HepG2 (cell line): ENCODE results near the gene BCL2L1. TPM values are rescaled to one million over a fixed set of nuclear protein-coding genes. Genes with fewer than 3 reads are reported as not detected.

ENCODE experiments used
- JUND ChIP-seq: sonication (generic); formaldehyde crosslinking; IDR thresholded peaks from 2 replicates; pipeline ENCODE4 v1.8.0; 2022; ENCODE audit warnings: mild to moderate bottlenecking, missing genetic modification reagents
- KLF9 ChIP-seq: IDR thresholded peaks from 2 replicates; pipeline ENCODE4 v1.6.1; 2016; ENCODE audit warnings: low read depth
- RFX5 ChIP-seq: IDR thresholded peaks from 2 replicates; pipeline ENCODE4 v1.6.1; 2011; ENCODE audit warnings: low read depth, low read length, improper control_type of control experiment
- RNF2 ChIP-seq: fragments of 450-650 bp; conservative IDR thresholded peaks from 2 replicates; pipeline ENCODE4 v1.6.1; 2016; ENCODE audit warnings: low read depth
- SMARCE1 ChIP-seq: fragments of 450-650 bp; IDR thresholded peaks from 2 replicates; pipeline ENCODE4 v1.6.1; 2017; ENCODE audit warnings: borderline replicate concordance
- ZNF101 ChIP-seq: sonication (generic); formaldehyde crosslinking; IDR thresholded peaks from 2 replicates; pipeline ENCODE4 v1.4.0; 2020; ENCODE audit warnings: mild to moderate bottlenecking, low read depth, missing genetic modification reagents, borderline replicate concordance
- ZNF138 ChIP-seq: sonication (generic); formaldehyde crosslinking; IDR thresholded peaks from 2 replicates; pipeline ENCODE4 v1.5.0; 2020; ENCODE audit warnings: mild to moderate bottlenecking, low read depth, missing genetic modification reagents
- ZNF20 ChIP-seq: sonication (generic); formaldehyde crosslinking; IDR thresholded peaks from 2 replicates; pipeline ENCODE4 v1.4.0; 2020; ENCODE audit warnings: mild to moderate bottlenecking, moderate library complexity, missing genetic modification reagents
- ZNF263 ChIP-seq: sonication (generic); formaldehyde crosslinking; IDR thresholded peaks from 2 replicates; pipeline ENCODE4 v1.4.0; 2020; ENCODE audit warnings: missing genetic modification reagents
- ZNF333 ChIP-seq: sonication (generic); formaldehyde crosslinking; IDR thresholded peaks from 2 replicates; pipeline ENCODE4 v1.4.0; 2020; ENCODE audit warnings: mild to moderate bottlenecking, missing genetic modification reagents, borderline replicate concordance
- ZNF484 ChIP-seq: sonication (generic); formaldehyde crosslinking; IDR thresholded peaks from 2 replicates; pipeline ENCODE4 v1.5.1; 2020; ENCODE audit warnings: mild to moderate bottlenecking, low read depth, missing genetic modification reagents, borderline replicate concordance
- ZNF589 ChIP-seq: sonication (generic); formaldehyde crosslinking; conservative IDR thresholded peaks from 2 replicates; pipeline ENCODE4 v1.8.0; 2022; ENCODE audit warnings: mild to moderate bottlenecking, moderate library complexity, missing genetic modification reagents
- polyA plus RNA-seq, 8 experiments: library from polyadenylated mRNA; depleted of rRNA in 3 of 8; stranded (reverse) in 7 of 8; unstranded in 1 of 8; fragments of >200 nt; fragmentation: Illumina TruSeq in 4 of 8; extraction: Trizol in 4 of 8; gene quantifications; 2 replicates each; pipeline versions ENCODE4 v1.2.1 to v1.2.3, GENCODE V29; 2011 to 2016; ENCODE audit warnings: low read depth in 4 of 8, missing spikeins in 1 of 8, mixed read lengths in 1 of 8; ENCODE audit not compliant: insufficient read depth in 1 of 8
- total RNA-seq, 5 experiments: library from RNA; depleted of rRNA; stranded (reverse); fragments of >200 nt; fragmentation: Illumina TruSeq; extraction: Trizol; gene quantifications; 2 replicates each; pipeline ENCODE4 v1.2.3, GENCODE V29; 2016; ENCODE audit warnings: low read depth in 1 of 5
- TF ChIP-seq, protein P1 (sequence below): sonication (generic); formaldehyde crosslinking; IDR thresholded peaks from 2 replicates; pipeline ENCODE4 v1.4.0; 2020; ENCODE audit warnings: mild to moderate bottlenecking, missing genetic modification reagents
- TF ChIP-seq, protein P2 (sequence below): IDR thresholded peaks from 2 replicates; pipeline ENCODE4 v1.6.1; 2016; ENCODE audit warnings: missing biosample characterization, missing genetic modification reagents, low read depth
- TF ChIP-seq, protein P3 (sequence below): sonication (generic); formaldehyde crosslinking; IDR thresholded peaks from 2 replicates; pipeline ENCODE4 v1.5.0; 2020; ENCODE audit warnings: missing genetic modification reagents
- TF ChIP-seq, protein P4 (sequence below): IDR thresholded peaks from 2 replicates; pipeline ENCODE4 v1.6.1; 2018; ENCODE audit warnings: missing genetic modification reagents, mild to moderate bottlenecking, missing compliant biosample characterization
- TF ChIP-seq, protein P5 (sequence below): IDR thresholded peaks from 2 replicates; pipeline ENCODE4 v1.6.1; 2012; ENCODE audit warnings: inconsistent platforms
- TF ChIP-seq, protein P6 (sequence below): sonication (generic); formaldehyde crosslinking; IDR thresholded peaks from 2 replicates; pipeline ENCODE4 v1.5.0; 2020; ENCODE audit warnings: mild to moderate bottlenecking, missing genetic modification reagents
- TF ChIP-seq, protein P7 (sequence below): fragments of 450-650 bp; IDR thresholded peaks from 2 replicates; pipeline ENCODE4 v1.6.1; 2017

BCL2L1 gene
- total and polyA plus RNA-seq, 2 of the 13 experiments (the other 11 are each of a cell fraction or from before 2014, with no cell fraction given): 164 to 258 TPM

DNA sequence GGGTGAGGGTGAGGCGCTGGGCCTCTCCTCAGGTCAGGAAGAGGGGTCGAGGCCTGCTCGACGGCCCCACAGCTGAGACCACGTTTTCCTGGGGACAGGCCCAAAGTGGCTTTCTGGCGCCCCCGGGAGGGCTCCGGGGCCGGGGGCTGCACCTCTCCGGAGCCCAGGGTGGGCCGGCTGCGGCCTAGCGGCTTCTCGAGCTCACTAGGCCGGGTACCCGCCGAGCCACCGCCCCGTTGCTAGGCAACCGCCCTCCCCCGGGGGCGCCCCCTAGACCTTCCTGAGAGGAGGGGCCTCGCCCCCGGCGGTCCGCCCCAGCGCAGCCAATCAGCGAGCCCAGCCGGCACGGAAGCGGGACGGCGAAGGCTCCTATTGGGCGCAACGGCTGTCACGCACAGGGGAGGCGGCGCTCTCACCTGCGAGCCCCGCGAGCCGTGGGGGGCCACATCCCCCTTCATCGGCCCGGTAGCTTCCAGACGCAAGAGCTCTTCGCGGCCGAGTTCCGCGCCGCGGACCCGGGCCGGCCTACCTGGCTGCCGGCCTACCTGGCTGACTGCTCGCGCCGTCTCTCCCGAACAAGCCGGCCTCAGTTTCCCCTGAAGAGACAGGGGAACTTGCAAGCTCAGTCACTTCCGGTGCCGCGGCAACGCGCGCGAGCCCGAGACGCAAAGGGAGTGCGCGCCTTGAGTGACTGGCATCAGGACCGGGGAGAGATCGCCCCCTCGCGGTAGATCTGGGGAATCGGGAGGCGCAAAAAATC lies 831 bp upstream of the BCL2L1 start (continued):
- TF ChIP-seq, protein P1, sequence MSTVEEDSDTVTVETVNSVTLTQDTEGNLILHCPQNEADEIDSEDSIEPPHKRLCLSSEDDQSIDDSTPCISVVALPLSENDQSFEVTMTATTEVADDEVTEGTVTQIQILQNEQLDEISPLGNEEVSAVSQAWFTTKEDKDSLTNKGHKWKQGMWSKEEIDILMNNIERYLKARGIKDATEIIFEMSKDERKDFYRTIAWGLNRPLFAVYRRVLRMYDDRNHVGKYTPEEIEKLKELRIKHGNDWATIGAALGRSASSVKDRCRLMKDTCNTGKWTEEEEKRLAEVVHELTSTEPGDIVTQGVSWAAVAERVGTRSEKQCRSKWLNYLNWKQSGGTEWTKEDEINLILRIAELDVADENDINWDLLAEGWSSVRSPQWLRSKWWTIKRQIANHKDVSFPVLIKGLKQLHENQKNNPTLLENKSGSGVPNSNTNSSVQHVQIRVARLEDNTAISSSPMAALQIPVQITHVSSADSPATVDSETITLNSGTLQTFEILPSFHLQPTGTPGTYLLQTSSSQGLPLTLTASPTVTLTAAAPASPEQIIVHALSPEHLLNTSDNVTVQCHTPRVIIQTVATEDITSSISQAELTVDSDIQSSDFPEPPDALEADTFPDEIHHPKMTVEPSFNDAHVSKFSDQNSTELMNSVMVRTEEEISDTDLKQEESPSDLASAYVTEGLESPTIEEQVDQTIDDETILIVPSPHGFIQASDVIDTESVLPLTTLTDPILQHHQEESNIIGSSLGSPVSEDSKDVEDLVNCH (CRISPR knock-in tag): 0 out of 2 replicates have a peak, but pooled peaks have one; percentile 24
- no peak for TF ChIP-seq SMARCE1
- TF ChIP-seq, protein P2, sequence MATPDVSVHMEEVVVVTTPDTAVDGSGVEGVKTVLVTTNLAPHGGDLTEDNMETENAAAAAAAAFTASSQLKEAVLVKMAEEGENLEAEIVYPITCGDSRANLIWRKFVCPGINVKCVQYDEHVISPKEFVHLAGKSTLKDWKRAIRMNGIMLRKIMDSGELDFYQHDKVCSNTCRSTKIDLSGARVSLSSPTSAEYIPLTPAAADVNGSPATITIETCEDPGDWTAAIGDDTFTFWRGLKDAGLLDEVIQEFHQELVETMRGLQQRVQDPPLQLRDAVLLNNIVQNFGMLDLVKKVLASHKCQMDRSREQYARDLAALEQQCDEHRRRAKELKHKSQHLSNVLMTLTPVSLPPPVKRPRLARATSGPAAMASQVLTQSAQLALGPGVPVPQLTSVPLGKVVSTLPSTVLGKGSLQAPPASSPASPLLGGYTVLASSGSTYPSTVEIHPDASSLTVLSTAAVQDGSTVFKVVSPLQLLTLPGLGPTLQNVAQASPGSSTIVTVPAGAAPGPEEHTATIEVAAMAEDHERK (CRISPR knock-in tag): peak; percentile 95
- TF ChIP-seq RNF2: 0 out of 2 replicates have a peak, but pooled peaks have one; percentile 35
- TF ChIP-seq, protein P3, sequence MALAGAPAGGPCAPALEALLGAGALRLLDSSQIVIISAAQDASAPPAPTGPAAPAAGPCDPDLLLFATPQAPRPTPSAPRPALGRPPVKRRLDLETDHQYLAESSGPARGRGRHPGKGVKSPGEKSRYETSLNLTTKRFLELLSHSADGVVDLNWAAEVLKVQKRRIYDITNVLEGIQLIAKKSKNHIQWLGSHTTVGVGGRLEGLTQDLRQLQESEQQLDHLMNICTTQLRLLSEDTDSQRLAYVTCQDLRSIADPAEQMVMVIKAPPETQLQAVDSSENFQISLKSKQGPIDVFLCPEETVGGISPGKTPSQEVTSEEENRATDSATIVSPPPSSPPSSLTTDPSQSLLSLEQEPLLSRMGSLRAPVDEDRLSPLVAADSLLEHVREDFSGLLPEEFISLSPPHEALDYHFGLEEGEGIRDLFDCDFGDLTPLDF (CRISPR knock-in tag): peak; percentile 82
- TF ChIP-seq ZNF333: peak; percentile 99
- TF ChIP-seq, protein P4, sequence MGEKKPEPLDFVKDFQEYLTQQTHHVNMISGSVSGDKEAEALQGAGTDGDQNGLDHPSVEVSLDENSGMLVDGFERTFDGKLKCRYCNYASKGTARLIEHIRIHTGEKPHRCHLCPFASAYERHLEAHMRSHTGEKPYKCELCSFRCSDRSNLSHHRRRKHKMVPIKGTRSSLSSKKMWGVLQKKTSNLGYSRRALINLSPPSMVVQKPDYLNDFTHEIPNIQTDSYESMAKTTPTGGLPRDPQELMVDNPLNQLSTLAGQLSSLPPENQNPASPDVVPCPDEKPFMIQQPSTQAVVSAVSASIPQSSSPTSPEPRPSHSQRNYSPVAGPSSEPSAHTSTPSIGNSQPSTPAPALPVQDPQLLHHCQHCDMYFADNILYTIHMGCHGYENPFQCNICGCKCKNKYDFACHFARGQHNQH: peak; percentile 75
- peak; percentile 64; the same call in 1 of the 2 replicates for TF ChIP-seq RFX5
- peak; percentile 84; the same call in 1 of the 2 replicates for TF ChIP-seq KLF9 (CRISPR knock-in tag)
- TF ChIP-seq ZNF484 (CRISPR knock-in tag): no peak
- TF ChIP-seq ZNF101 (CRISPR knock-in tag): no peak
- TF ChIP-seq JUND: peak; percentile 52; the same call in 1 of the 2 replicates
- peak; percentile 25; the same call in 1 of the 2 replicates for TF ChIP-seq ZNF589 (CRISPR knock-in tag)
- TF ChIP-seq, protein P5, sequence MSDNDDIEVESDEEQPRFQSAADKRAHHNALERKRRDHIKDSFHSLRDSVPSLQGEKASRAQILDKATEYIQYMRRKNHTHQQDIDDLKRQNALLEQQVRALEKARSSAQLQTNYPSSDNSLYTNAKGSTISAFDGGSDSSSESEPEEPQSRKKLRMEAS: peak; percentile 92
- TF ChIP-seq, protein P6, sequence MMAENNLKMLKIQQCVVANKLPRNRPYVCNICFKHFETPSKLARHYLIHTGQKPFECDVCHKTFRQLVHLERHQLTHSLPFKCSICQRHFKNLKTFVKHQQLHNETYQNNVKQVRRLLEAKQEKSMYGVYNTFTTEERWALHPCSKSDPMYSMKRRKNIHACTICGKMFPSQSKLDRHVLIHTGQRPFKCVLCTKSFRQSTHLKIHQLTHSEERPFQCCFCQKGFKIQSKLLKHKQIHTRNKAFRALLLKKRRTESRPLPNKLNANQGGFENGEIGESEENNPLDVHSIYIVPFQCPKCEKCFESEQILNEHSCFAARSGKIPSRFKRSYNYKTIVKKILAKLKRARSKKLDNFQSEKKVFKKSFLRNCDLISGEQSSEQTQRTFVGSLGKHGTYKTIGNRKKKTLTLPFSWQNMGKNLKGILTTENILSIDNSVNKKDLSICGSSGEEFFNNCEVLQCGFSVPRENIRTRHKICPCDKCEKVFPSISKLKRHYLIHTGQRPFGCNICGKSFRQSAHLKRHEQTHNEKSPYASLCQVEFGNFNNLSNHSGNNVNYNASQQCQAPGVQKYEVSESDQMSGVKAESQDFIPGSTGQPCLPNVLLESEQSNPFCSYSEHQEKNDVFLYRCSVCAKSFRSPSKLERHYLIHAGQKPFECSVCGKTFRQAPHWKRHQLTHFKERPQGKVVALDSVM: peak; percentile 78
- no peak; the same call in 1 of the 2 replicates for TF ChIP-seq ZNF263 (CRISPR knock-in tag)
- TF ChIP-seq ZNF20 (CRISPR knock-in tag): no peak; the same call in 1 of the 2 replicates
- no peak; the same call in 1 of the 2 replicates for TF ChIP-seq ZNF138 (CRISPR knock-in tag)
- TF ChIP-seq, protein P7, sequence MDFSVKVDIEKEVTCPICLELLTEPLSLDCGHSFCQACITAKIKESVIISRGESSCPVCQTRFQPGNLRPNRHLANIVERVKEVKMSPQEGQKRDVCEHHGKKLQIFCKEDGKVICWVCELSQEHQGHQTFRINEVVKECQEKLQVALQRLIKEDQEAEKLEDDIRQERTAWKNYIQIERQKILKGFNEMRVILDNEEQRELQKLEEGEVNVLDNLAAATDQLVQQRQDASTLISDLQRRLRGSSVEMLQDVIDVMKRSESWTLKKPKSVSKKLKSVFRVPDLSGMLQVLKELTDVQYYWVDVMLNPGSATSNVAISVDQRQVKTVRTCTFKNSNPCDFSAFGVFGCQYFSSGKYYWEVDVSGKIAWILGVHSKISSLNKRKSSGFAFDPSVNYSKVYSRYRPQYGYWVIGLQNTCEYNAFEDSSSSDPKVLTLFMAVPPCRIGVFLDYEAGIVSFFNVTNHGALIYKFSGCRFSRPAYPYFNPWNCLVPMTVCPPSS: no peak
